Activated effector memory CD4-positive, alpha-beta T cell treated with Interleukin-2 at 50 U/mL for 16 hours (primary cell): Measurements from ENCODE around the gene PCA3.
"Not testable (repeated sequence)": the region's sequence is repeated elsewhere in the genome, so short reads cannot be mapped to it uniquely, and the experiment has no call there.

ENCODE experiments used
- DNase-seq: peaks from one replicate; pipeline ENCODE4 v3.0.0-alpha.2; 2020

Gene PCA3

DNA sequence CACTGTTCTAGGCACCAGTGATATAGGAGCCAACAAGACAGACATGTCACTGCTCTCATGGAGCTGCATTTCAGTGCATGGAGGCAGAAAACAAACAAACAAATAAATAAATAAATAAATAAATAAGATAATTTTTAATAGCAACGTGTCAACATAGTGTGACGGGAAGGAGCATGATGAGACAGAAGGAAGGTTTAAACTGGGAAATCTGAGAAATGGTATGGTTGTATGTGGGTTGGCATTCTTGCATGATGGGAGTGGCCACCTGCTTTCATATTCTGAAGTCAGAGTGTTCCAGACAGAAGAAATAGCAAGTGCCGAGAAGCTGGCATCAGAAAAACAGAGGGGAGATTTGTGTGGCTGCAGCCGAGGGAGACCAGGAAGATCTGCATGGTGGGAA, at the start of gene PCA3:
PCA3 (plus strand) TSS at position 301 of the 400 bp plus-strand sequence.
- no peak for DNase-seq

DNA sequence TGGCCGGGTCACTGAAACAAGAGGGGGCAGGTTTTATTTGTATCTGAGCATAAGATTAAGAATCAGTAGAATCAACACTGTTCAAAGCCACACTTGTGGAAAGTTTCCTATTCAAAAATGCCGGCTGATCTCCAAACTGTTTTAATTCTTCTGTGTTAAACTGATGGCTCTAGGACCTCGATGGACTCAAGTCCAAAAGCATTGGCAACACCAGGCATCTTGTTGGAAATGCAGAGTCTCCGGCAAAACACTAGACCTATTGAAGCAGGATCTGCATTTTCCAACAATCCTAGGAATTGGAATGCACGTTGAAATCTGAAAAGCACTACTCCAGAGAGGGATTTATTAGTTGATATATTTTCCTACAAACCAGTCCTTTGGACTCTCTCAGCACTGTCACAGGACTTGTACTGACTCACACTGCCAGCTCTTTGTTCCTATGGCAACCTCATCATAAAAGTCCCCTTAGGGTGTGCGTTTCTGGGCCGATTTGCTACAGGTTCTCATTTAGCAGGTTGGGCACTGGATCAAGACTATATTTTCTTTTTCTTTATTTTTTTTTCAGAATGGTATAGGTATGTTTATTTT, 48.1 kb upstream of the PCA3 start:
- no peak for DNase-seq

DNA sequence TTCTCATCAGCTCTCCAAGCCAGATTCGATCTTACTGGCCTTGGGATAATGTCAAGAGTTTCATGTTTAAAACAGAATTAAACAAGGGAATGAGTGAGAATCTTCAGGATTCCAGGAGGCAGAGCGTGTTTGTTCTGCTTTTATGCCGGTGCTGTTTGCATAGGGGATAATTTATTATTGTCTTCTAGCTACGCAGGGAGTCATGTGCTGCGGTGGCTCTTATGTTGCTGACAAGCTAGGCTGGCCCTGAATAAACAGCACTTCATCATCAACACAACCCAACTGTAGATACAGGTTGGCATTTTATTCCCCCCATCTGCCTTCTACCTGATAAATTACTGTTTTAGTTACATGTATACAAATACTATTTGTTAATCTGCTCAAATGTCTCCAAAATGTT, 47.1 kb upstream of the PCA3 start:
- no peak for DNase-seq

DNA sequence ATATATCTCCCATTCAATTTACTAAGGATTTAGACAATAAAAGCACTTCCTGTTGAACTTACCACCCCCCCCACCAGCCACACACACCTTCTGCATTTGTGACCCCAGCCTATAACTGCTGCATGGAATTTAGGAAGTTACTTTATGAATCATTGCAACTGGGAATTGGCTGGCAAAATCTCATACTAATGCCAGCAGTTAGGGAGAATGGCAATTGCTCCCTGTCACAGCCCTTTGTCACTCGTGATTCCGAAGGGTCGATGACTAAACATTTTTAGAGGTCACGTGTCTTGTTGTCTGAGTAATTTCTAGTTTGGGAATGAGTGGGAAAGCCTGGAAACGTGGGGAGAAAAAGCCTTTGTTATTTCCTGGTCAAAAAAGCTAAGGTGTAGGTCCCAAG, 46.6 kb upstream of the PCA3 start:
- no peak for DNase-seq

DNA sequence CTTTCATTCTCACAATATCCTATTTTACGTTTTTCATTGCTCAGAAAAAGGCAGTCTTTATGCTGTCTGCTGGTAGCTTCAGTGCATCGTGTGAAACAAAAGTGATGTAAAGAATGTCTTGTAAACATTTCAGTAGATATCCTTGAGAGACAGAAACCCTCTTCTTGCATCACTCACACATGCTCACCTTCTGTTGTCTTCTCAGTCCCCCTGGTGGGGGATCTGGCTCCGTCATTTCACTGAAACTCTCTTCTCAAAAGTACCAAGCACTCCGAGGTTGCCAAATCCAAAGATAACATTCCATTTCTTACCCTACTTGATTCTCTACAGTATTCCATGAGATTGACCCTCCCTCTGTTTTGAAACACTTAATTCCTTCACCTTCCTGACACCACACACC, 46.1 kb upstream of the PCA3 start:
- no peak for DNase-seq

DNA sequence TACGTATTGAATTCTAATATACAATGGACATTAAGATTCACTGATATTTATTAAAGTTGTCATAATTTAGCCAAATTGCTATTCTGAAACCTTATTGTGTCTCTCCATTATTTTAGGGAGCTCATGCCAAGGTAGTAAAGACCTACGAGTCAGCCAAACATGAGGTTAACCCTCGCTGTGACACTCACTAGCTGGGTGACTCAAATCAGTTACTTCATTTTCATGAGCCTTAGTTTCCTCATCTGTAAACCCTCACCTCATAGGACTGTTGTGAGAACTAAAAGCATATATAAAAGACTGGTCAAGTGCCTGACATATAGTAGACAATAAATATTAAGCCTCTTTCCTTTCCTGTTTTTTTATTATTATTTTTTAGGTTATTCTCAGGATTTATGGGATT, 44.0 kb upstream of the PCA3 start:
- no peak for DNase-seq

DNA sequence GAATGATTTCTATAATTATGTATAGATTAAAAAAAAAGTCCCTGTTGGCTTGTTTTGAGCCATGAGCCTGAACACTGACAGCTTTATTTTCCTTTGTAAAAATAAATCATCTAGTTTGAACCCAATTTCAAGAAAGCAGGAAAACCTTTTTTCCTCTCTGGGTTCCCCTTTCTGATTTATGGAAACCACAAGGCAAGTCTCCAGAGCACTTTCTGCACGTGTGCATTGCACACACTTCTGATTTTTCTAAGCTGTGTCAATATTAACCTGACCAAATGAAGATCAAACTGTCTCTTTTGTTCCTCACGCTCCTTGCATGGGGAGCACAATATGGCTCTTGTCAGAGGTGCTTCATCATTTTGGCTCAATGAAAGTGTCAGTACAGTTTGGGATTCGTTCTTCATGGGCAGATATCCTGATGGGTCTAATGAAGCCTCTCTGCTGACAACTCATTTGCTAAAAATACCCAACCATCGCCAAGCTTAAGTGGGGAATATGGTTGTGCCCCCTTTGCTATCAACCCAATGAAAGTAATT, 39.2 kb upstream of the PCA3 start:
- DNase-seq, result no peak

DNA sequence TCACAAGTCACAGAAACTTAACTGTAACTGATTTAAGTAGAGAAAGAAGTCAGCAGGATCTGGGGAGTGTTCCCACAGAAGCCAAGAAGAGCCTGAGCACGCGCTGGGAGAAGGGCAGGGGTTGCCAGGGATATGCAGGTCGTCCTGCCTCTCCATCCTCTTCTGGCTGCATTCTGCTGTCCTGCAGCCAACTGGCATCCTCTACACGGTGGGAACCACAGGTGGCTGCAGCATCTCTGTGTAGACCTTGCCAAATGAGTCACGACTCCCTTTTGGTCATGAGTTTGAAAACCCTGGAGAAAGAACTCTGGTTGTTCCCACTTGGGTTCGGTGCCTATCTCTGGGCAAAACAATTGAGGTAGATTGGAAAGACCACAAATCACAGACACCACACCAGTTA, 38.4 kb upstream of the PCA3 start:
- DNase-seq, result no peak

DNA sequence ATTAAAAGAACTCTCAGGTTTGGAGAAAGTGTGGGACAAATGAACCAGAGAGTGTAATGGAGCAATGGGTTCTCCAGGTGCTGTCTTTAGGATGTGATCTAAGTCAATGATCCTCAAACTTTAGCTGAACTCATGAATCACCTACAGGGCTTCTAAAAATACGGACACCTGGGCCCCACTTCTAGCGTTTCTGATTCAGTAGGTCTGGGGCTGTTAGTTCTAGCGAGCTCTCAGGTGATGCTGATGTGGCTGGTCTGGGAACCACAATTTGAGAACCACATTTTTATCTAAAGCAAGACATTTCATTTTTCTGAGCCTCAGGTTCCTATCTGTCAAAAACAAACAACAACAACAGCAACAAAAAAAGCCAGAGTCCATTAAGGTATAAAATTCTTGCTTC, 35.1 kb upstream of the PCA3 start:
- DNase-seq, result no peak

DNA sequence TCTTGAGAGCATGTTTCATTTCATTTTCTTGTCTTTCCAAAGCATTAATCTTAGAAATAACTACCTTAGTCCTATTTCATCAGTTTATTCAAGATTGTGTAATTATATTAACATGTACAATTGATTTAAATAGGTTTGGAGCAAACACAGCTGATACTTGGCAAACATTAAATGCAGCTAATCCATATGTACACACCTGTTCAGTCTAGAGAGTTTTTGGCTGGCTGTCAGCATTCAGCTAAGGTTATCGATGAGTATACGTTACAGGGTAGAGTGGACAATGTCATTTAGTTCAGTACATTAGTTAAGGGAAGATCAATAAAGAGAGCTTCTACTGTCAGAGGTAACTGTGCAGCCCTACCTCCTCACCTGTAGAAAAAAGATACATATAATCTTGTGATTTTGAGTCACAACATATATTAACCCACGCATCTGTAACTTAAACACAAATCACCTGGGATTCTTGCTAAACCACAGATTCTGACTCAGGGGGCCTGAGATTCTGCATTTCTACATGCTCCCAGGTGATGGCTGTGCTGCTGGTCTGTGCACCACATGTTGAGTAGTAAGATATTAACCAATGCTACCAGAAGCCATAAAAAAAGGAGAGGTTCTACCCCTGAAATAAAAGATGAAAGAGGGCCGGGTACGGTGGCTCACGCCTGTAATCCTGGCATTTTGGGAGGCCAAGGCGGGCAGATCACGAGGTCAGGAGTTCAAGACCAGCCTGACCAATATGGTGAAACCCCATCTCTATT, 34.1 kb upstream of the PCA3 start:
- no peak for DNase-seq

DNA sequence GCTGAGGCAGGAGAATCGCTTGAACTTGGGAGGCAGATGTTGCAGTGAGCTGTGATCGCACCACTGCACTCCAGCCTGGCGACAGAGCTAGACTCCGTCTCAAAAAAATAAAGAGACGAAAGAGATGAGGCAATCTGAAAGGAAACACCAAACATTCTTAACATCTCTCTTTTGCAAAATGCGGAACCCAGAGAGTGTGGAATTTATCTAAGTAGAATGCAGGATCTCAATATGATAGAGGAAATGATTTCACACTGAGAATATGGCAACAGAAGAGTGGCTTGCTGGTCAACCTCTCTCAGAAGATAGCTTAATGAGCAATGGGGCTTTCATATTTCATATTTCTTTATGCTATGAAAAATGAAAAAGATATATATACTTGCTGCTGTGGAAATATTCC, 33.4 kb upstream of the PCA3 start:
- DNase-seq, result no peak

DNA sequence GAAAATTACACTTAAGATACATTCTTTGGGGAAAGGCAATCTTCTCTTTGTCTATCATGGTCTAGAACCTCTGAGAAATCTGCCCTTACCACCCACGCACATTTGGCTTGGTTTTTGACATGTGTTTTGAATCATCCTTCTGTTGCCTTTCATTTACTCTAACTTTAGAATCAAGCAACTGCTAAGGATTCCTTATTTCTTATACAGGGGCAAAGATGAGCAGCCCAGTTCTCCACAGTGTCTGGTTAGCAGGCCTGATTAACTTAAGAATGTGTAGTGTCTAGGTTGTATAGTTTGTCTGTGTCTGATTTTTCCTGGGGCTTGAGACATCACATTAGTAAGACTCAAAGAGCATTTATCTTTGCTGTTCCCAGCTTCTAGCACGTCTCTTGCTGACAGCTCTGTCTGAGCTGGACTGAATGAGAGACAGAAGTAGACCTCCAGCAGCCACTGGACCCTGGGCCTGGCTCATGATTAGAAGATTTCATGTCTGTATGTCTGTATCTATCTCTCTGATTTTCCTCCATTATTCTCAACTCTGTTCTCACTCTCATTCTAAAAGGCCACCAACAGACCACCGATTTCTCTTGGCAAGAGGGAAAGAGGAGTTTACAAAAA, 31.8 kb upstream of the PCA3 start:
- DNase-seq, result no peak

DNA sequence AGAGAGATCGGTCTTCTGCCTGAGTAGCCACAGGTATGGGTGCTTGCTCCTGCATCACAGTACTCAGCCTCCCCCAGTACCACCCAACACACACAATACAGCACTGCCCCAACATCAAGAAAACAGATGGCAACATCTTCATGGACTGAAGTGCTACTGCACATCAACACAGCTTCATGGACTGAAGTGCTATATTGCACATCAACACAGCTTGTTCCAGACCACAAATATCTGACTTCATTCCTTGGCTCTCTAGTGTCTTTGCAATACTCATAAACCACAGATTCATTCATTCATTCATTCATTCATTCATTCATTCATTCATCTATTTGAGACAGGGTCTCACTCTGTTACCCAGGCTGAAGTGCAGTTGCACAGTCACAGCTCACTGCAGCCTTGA, 31.1 kb upstream of the PCA3 start:
- DNase-seq, result no peak

DNA sequence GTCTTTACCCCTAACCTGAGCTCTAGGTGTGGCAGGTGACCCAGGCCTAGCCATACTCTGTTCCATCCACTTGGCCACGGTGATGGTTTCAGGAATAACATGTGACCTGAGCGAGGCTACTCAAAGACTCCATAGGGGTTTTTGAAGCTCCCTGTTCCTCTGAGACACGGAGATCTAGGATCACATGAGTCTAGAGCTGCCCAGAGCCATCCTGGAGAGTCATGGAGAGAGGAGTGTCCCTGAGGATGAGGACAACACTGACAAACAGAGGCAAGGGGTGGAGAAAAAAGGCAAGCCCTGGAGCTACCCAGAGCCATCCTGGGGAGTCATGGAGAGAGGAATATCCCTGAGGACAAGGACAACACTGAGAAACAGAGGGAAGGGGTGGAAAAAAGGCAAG, 29.5 kb upstream of the PCA3 start:
- DNase-seq, result no peak

DNA sequence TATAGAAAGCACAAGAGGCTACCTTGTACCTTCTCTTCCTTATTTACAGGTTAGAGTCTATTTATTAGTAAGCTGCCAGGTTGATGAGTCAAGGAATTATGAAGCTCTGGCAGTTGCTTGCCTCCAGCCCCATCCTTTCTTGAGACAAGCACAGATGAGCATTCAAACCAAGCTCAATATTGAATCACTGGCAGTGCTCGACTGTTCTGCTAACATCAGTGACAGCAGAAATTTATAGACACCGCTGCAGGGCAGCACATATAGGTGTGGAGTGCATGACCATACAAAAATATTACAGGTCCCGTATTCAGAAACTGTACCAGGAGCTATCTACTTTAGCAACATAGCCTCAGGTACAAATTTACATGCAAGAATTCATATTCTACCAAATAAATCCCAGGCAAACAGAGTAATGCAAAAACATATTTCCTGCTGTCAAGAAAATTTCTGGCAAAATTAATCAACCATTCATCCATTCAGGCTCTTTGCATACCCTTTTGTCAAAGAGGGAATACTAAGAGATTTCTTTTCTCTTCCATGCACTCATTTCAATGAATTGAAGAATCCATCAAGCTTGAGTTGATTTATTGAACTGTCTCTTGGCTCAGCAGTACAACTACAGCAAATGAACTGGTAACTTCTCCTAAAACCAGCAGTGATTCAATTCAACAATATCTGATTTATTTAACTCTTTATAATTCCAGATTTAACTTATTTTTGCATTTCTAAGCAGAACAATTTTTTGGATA, 26.9 kb upstream of the PCA3 start:
- no peak for DNase-seq

DNA sequence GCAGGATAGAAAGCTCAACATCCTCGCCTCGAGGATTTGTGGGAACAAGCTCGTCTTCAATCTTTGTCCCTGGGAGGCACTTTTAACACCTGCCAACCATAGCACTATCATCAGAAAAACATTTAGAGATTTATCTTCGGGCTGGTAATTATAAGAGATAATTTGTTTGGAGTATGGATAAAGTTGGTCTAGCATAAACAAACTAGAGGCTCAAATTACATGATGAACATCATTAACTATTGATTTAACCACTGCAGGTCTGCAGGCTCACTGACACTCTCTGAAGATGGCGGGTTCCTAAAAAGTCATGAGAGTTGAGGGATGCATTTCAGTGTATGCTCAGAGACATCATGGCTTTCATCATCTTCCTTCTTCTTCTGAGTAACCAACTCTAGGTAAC, 25.8 kb upstream of the PCA3 start:
- no peak for DNase-seq

DNA sequence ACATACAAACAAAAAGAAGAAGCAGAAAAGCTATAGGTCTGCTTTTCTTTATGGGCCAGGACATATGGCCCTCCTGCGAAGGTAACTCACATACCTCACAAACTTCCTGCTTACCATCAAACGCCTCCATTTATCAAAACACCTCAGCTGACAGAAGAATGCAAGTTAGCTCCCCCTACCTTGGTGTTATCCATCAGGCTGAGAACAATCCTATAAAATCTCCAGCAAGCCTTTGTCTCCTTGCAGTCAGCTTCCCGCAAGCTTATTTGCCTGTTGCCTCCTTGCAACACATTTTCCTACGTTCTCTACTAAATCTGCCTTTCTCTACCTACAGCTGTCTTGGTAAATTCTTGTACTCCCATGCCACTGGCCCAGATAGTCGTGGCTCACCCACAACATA, 22.7 kb upstream of the PCA3 start:
- DNase-seq, result no peak

DNA sequence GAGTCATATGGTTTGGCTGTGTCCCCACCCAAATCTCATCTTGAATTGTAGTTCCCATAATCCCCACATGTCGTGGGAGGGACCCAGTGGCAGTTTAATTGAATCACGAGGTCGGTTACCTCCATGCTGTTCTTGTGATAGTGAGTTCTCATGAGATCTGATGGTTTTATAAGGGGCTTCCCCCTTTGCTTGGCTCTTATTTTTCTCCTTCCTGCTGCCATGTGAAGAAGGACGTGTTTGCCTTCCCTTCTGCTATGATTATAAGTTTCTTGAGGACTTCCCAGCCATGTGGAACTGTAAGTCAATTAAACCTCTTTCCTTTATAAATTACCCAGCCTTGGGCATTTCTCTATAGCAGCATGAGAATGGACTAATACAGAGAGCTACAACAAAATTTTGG, 21.3 kb upstream of the PCA3 start:
- DNase-seq, result not testable (repeated sequence)

DNA sequence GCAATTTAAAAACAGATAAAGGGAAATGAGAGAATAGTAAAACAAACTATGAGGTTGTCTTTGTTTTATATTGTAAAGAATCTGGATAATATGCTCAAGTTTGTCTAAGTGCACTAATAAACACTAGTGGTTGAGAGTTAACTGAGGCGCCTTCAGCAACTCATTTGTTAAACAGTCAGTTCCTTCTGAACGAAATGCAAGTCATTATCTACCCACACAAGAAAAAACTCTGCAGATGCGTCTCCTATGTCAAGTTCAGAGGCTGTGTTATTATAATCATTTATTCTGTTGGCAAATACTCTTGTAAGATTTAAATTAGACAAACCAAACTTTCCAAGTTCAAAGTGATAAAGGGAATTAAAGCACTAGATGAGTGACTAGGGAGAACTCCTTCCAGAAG, 20.3 kb upstream of the PCA3 start:
- DNase-seq, result no peak

DNA sequence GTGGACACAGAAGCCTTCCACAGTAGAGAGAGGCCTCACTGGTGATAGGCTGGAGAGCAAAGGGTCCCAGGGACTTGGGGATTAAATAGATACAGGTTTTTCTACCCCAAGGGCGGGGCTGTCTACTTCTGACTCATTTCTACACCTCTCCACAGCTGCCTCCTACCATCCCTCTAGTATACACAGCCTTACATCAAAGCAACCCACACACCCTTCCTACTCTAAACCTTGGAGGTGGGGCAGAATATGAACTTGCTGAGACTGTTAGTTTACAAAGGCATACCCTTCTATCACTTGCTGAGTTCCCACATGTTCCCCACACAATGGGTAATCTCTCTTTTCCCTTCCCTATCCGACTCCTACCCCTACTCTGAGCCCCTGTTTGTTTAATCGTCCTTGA, 19.9 kb upstream of the PCA3 start:
- no peak for DNase-seq

DNA sequence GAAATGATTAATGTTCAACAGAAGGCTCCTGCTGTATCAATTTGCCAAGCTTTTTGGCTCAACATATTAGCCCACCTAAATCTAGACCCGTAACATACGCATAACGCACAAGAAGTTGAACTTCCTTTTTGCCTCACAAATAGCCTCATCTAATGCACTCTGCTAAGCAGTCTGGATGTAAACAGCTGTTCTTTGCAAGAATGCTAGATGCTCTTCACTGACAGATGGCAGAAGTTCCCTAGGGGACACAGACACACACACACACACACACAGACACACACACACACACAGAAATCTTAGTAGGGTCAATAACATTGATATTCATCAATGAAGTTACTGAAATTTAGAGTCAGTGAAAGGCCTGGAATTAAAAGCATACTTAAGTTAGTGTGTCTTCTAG, 13.2 kb upstream of the PCA3 start:
- no peak for DNase-seq

DNA sequence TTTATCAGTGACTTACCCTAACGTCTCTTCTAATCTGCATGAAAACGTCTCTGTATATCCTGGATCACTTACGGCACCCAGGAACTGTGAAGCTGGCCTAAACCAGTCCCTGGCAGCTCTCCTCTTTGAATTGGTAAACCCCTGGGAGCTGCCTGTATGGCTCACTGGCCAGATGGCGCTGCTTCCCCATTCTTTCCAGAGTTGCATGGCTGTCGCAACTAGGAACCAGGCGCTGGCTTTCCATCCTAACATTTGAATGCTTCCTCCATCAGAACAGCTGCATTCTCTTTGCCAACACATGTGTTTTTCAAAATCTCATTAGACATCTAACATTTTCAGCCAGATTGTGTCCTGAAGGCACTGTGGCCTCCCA, 8.0 kb upstream of the PCA3 start:
- no peak for DNase-seq

DNA sequence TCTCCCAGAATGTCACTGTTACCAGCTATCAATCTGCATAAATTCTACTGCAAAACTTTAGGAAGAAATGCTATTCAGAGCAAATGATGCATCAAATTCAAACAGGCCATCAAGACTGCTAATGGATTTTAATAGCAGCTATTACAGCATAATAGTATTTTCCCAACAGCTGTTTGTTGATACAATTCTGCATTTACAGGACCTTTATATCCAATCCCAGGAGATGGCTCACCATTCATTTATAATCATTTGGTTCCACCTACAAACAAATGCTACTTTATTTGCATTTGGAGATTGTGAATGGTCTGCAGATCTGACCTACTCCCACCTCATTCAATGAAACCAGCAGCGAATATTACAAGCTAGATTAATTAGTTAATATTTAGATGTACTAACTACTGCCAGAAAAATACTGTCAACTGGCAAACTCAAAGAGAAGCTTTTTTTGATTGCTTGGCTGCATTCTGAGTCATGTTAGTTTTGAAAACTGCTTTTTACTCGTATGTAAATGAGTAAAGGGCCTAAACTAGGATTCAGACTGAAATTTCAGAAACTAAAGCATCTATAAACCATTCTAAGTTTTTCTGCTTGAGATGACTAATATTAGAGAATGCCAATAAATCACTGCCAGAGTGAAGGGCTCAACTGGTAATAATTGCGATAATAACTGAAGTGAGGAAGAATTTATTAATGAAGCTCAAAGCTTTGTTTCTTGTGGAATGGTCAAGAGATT, 7.1 kb upstream of the PCA3 start:
- DNase-seq, result no peak
